ENCODE results near the gene FOXP1.
"Not testable (repeated sequence)": the region's sequence is repeated elsewhere in the genome, so short reads cannot be mapped to it uniquely, and the experiment has no call there.

The FOXP1 gene

DNA sequence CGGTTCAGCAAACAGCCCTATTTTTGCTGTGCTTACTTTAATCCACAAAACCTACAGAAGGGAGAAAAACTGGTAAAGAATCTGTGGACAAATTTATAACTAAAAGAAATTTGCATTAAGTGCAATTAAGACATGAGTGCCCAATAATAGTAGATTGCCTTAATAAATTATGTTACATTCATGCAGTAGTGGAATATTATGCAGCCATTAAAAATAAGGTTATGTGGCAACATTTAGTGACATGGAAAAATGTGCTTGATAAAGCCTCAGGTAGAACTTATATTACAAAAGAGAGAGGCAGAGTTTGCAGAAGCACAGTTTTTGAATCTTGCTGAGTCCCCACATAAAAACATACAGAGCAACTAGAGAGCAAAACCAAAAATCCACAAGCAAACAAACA lies 253.0 kb downstream of the FOXP1 start:
- in situ Hi-C loops (cut with HindIII; ENCODE audit: low pct_ligation_motif_present, low sequenced_read_pairs) = no loop called here
- DNase-seq = no peak
- Histone ChIP-seq H3K4me3 (ENCODE audit: low read depth, low read length) (no peak overlapping the region), H3K27ac (no peak overlapping the region), H3K27me3 (replicated peaks) (no peaks in the 10 kb centered on the region), H3K36me3 (replicated peaks) (no peaks in the 10 kb centered on the region)
- no peak for TF ChIP-seq CTCF (IDR thresholded peaks at IDR 0.05; ENCODE audit: low read depth, low read length, missing control alignments)

- Histone ChIP-seq H3K27me3 (replicated peaks) (no peaks in the 10 kb centered on the region), H3K4me3 (ENCODE audit: low read depth, low read length) (no peak overlapping the region), H3K27ac (no peak overlapping the region), H3K36me3 (replicated peaks) (no peaks in the 10 kb centered on the region)
- no peak for TF ChIP-seq CTCF (IDR thresholded peaks at IDR 0.05; ENCODE audit: low read depth, low read length, missing control alignments)
- DNase-seq = no peak
- in situ Hi-C loops (cut with HindIII; ENCODE audit: low pct_ligation_motif_present, low sequenced_read_pairs) = no loop called here
These were observed 253.7 kb downstream of the FOXP1 start for GRCh38 chr3:71329817-71330216.

GRCh38 chr3:71328926-71329325 lies 254.6 kb downstream of the FOXP1 start:
- in situ Hi-C loops (cut with HindIII; ENCODE audit: low pct_ligation_motif_present, low sequenced_read_pairs) = no loop called here
- Histone ChIP-seq H3K27me3 (replicated peaks) (no peaks in the 10 kb centered on the region), H3K4me3 (ENCODE audit: low read depth, low read length) (no peak overlapping the region), H3K36me3 (replicated peaks) (no peaks in the 10 kb centered on the region), H3K27ac (no peak overlapping the region)
- TF ChIP-seq CTCF (IDR thresholded peaks at IDR 0.05; ENCODE audit: low read depth, low read length, missing control alignments) = no peak
- DNase-seq = no peak

- in situ Hi-C loops (cut with HindIII; ENCODE audit: low pct_ligation_motif_present, low sequenced_read_pairs) = no loop called here
These were observed 255.6 kb downstream of the FOXP1 start for GRCh38 chr3:71327936-71328335.

GRCh38 chr3:71325715-71326114 lies 257.8 kb downstream of the FOXP1 start:
- TF ChIP-seq CTCF (IDR thresholded peaks at IDR 0.05; ENCODE audit: low read depth, low read length, missing control alignments) = no peak
- no peaks in the 10 kb centered on the region for H3K27me3 ChIP-seq (replicated peaks)
- no peaks in the 10 kb centered on the region for H3K36me3 ChIP-seq (replicated peaks)
- no peak overlapping the region for H3K4me3 ChIP-seq (ENCODE audit: low read depth, low read length)
- DNase-seq = no peak
- H3K27ac ChIP-seq = no peak overlapping the region
- in situ Hi-C loops (cut with HindIII; ENCODE audit: low pct_ligation_motif_present, low sequenced_read_pairs) = no loop called here

More at GRCh38 chr3:71327936-71328335, 255.6 kb downstream of the FOXP1 start:
- DNase-seq = no peak
- no peaks in the 10 kb centered on the region for H3K36me3 ChIP-seq (replicated peaks)
- H3K27me3 ChIP-seq (replicated peaks) = no peaks in the 10 kb centered on the region
- H3K27ac ChIP-seq = no peak overlapping the region
- no peak overlapping the region for H3K4me3 ChIP-seq (ENCODE audit: low read depth, low read length)
- TF ChIP-seq CTCF (IDR thresholded peaks at IDR 0.05; ENCODE audit: low read depth, low read length, missing control alignments) = no peak

DNA sequence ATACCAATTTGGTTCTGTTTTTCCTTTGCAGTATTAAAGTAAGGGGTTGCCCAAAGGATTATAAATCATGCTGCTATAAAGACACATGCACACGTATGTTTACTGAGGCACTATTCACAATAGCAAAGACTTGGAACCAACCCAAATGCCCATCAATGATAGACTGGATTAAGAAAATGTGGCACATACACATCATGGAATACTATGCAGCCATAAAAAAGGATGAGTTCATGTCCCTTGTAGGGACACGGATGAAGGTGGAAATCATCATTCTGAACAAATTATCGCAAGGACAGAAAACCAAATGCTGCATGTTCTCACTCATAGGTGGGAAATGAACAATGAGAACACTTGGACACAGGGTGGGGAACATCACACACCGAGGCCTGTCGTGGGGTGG lies 259.3 kb downstream of the FOXP1 start:
- in situ Hi-C loops (cut with HindIII; ENCODE audit: low pct_ligation_motif_present, low sequenced_read_pairs); H3K27ac ChIP-seq; H3K27me3 ChIP-seq (replicated peaks); H3K4me3 ChIP-seq (ENCODE audit: low read depth, low read length); H3K36me3 ChIP-seq (replicated peaks); DNase-seq: not testable (repeated sequence)
